Lower leg skin (tissue), 4 donors: ENCODE measurements around the gene ASB1. TPM values are rescaled to one million over a fixed set of nuclear protein-coding genes. Genes with fewer than 3 reads are reported as not detected.

Source experiments
- DNase-seq, 2 donors: peaks; one replicate each; pipeline ENCODE4 v3.0.0-alpha.2; 2019; ENCODE audit warnings: low spot score in 2 of 2
- H3K4me3 ChIP-seq: fragments of 200-600 bp; sonication (generic); 2 replicates; pipeline ENCODE4 v1.5.1; 2017; ENCODE audit warnings: mild to moderate bottlenecking, low read depth; ENCODE audit not compliant: poor library complexity, severe bottlenecking
- POLR2A ChIP-seq, 2 donors: fragments of 450-650 bp; IDR thresholded peaks; one replicate each; pipeline ENCODE4 v1.6.1; 2016 to 2017; ENCODE audit warnings: antibody characterized with exemption in 2 of 2, mild to moderate bottlenecking in 1 of 2, moderate library complexity in 1 of 2
- WGBS, 2 donors: methylation state at CpG; one replicate each; pipeline ENCODE4 v1.1.5; 2018; 5-methylcytosine and 5-hydroxymethylcytosine counted together
- intact Hi-C: fragments of 100-400 bp; cut with DNase I; formaldehyde crosslinking; loops from one replicate; pipeline ENCODE4 v1.15.0; 2023; ENCODE audit warnings: low total_unique reads
- total RNA-seq, 4 donors: library from RNA; depleted of rRNA; stranded (reverse); fragments of >200 nt; gene quantifications; one replicate each; pipeline ENCODE4 v1.1.0, GENCODE V29; 2016
- TF ChIP-seq, protein P1 (sequence below), 3 donors: fragments of 450-650 bp; IDR thresholded peaks; one replicate each; pipeline ENCODE4 v1.5.1; 2016; ENCODE audit warnings: antibody characterized with exemption in 3 of 3, mild to moderate bottlenecking in 3 of 3, moderate library complexity in 2 of 3

The ASB1 gene
- total RNA-seq, 4 donors from 2014 or later: 16.6 to 32.9 (median 21.0) TPM

DNA sequence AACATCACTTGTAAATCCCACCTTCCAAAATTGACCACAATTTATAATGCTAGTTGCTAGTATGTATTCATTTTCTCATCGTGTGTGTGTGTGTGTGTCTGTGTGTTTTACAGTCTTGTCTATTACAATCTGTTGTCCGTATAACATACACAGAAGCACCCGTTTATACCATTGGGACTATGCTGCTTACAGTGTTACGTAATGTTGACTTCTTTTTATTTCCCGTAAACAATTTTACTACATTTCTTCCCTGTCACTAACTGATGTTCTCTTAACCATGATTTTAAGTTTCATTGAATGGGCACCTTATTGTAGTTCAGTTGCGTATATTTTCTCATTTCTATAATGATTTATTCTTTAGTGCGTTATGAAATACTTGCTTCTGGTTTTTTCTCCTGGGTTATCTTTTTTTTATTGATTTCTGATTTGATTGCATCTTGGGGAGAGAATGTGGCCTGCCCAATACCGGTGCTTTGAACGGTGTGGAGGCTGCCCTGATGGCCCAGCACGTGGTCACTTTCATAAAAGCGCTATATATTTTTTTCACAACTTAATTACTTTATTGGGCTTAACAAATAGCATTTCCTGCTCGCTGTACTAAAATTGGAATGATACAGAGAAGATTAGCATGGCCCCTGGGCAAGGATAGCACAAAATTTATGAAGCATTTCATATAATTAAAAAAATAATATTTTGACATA is 14.5 kb upstream of the ASB1 start:
- no peak overlapping the region for H3K4me3 ChIP-seq
- TF ChIP-seq, protein P1, sequence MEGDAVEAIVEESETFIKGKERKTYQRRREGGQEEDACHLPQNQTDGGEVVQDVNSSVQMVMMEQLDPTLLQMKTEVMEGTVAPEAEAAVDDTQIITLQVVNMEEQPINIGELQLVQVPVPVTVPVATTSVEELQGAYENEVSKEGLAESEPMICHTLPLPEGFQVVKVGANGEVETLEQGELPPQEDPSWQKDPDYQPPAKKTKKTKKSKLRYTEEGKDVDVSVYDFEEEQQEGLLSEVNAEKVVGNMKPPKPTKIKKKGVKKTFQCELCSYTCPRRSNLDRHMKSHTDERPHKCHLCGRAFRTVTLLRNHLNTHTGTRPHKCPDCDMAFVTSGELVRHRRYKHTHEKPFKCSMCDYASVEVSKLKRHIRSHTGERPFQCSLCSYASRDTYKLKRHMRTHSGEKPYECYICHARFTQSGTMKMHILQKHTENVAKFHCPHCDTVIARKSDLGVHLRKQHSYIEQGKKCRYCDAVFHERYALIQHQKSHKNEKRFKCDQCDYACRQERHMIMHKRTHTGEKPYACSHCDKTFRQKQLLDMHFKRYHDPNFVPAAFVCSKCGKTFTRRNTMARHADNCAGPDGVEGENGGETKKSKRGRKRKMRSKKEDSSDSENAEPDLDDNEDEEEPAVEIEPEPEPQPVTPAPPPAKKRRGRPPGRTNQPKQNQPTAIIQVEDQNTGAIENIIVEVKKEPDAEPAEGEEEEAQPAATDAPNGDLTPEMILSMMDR (IDR thresholded peaks at IDR 0.05): no peak
- no peak for TF ChIP-seq POLR2A (IDR thresholded peaks at IDR 0.05)
- DNase-seq: no peak
- 90% methylated on average over 12 of the region's 12 CpGs for WGBS, 2 donors
- intact Hi-C loops: no loop called here

DNA sequence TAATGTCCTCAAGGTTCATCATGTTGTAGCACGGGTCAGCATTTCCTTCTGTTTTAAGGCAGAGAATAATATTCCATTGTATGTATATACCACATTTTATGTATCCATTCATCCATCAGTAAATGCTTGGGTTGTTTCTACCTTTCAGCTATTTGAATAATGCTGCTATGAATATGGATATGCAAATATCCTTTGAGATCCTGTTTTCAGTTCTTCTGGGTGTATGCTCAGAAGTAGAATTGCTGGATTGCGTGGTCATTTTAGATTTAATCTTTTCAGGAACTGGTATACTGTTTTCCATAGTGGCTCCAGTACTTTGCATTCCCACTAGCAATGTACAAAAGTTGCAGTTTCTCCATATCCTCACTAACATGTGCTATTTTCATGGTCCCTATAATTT is 13.4 kb upstream of the ASB1 start:
- WGBS, 2 donors: 78 to 79% methylated on average over 2 of the region's 2 CpGs
- intact Hi-C loops: no loop called here
- no peak for TF ChIP-seq POLR2A (IDR thresholded peaks at IDR 0.05)
- TF ChIP-seq, protein P1 (IDR thresholded peaks at IDR 0.05): no peak
- DNase-seq: no peak
- H3K4me3 ChIP-seq: no peak overlapping the region

DNA sequence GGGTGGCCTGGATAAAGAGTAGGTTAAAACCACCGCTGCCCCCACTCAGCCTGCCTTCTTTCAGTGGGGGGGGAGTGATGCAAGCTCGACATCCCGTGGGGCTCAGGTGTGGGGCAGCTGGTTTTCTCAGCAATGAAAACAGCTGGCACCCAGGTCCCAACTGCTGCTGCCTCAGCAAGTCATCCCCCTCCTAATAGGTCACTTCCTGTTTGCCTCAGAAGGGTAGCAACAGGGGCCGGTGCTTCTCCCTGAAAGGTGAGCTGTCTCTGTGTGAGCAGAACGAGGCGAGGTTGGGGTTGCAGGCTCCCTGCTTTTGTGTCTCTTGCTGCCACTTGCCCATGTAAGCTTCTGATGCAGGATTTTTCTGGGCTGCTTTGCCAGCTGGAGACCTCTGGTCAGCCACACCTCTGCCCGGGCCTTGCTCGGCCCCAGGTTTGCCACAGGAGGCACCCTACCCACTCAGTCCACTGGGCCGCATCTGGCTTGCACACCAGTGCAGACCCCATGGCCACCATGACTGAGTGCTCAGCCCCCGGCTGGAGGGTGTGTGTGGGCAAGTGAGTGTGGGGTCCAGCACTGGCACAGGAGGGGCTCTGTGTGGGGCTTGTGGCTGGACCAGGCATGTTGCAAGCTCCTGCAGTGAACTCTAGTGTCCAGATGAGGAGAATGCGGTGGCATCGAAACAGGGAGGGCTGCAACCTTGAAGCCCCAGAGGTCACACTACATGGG is 11.5 kb upstream of the ASB1 start:
- no peak for DNase-seq

DNA sequence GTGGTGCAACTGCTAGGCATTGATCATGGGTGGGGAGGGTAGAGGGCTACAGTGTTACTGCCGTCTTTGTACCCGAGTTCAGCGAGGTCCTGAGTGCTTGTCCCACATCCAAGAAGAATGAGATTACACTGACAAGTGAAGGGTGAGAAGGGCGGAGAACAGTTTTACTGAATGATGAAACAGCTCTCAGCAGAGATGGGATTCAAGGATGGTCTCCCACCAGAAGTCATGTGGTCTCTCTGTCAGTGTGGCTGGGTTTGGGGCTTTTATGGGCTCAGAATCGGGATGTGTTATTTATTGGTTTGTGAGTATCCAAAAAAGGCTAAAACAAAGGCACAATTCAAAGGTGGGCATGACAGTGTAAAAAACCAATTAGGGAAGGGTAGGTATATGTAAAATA is 10.8 kb upstream of the ASB1 start:
- DNase-seq: no peak
- intact Hi-C loops: no loop called here
- WGBS, 2 donors: 95% methylated on average over 5 of the region's 5 CpGs
- no peak overlapping the region for H3K4me3 ChIP-seq
- TF ChIP-seq, protein P1 (IDR thresholded peaks at IDR 0.05): no peak
- TF ChIP-seq POLR2A (IDR thresholded peaks at IDR 0.05): no peak

More for the DNA sequence above, 11.5 kb upstream of the ASB1 start:
- no peak overlapping the region for H3K4me3 ChIP-seq
- WGBS, 2 donors: 88 to 89% methylated on average over 12 of the region's 12 CpGs
- no peak for TF ChIP-seq POLR2A (IDR thresholded peaks at IDR 0.05)
- TF ChIP-seq, protein P1 (IDR thresholded peaks at IDR 0.05): no peak
- intact Hi-C loops: no loop called here

DNA sequence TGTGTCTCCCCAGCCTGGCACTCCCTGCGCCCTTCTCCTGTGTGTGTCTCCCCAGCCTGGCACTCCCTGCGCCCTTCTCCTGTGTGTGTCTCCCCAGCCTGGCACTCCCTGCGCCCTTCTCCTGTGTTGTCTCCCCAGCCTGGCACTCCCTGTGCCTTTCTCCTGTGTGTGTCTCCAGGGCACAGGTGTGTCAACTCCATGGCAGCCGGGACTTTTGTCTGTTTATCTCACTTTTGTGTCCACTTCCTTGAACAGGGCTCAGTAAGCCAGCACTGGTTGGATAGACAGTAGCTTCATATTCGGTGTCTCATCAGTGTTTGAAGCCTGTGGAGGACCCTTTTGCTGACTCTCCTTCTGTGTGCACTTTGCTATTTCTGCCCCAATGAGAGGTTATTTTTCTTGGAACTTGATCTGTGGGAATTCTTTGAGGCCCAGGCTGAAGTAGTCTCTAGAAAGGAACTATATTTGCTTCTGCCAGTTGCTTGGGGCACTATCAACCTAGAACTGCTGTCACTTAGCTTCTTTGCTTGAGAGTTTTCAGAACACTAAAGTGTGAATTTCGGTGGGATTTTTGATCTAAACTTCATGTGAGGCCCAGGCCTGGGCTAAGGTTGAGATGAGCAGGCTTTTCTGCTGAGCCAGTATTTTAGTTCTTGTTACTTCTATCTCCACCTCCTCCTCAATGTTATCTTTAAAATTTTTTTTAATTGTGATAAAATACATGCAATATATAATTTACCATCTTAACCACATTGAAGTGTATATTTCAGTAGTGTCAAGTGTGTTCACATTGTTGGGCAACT is 8.3 kb upstream of the ASB1 start:
- 58 to 66% methylated on average over 6 of the region's 6 CpGs for WGBS, 2 donors
- DNase-seq: peak in 1 of 2 donors; percentile 52
- intact Hi-C loops: no loop called here
- TF ChIP-seq POLR2A (IDR thresholded peaks at IDR 0.05): no peak
- TF ChIP-seq, protein P1 (IDR thresholded peaks at IDR 0.05): no peak
- no peak overlapping the region for H3K4me3 ChIP-seq
